ENCODE measurements around the gene PROK1. TPM values are rescaled to one million over a fixed set of nuclear protein-coding genes. Genes with fewer than 3 reads are reported as not detected.

Gene PROK1
- polyA plus RNA-seq, 1 donor (not counting 4 experiments of a cell fraction or from before 2014, with no cell fraction given) = not detected

- peak; percentile 81 for FAIRE-seq
- Histone ChIP-seq H3K9me1 (ENCODE audit: control insufficient read depth, extremely low read depth, insufficient read depth, low read length) (no peaks in the 10 kb centered on the region), H3K79me2 (ENCODE audit: control insufficient read depth, insufficient read depth, low read length) (peaks cover 20% of the 10 kb centered on the region)
These were observed 43.4 kb upstream of the PROK1 start, which contains the start of gene LAMTOR5 for GRCh38 chr1:110407260-110408210. Gene LAMTOR5 (minus strand): TSS chr1:110407694. CDS start chr1:110407620, 74 bp downstream.

GRCh38 chr1:110408488-110408887 is 42.5 kb upstream of the PROK1 start:
- Histone ChIP-seq H3K9ac (ENCODE audit: control insufficient read depth, extremely low read depth, insufficient read depth, low read length) (no peak overlapping the region), H3K27ac (ENCODE audit: control insufficient read depth, insufficient read depth, low read length) (no peak overlapping the region), H3K36me3 (ENCODE audit: control insufficient read depth in 2 of 2, extremely low read depth in 1 of 2, insufficient read depth in 2 of 2, low read length in 2 of 2) (peaks cover 3 to 9% of the 10 kb centered on the region in 2 experiments), H3K9me1 (ENCODE audit: control insufficient read depth, extremely low read depth, insufficient read depth, low read length) (no peaks in the 10 kb centered on the region), H2AFZ (ENCODE audit: control insufficient read depth, low read length) (no peak overlapping the region), H3K4me1 (ENCODE audit: control insufficient read depth, extremely low read depth, insufficient read depth, low read length) (peaks cover 3% of the 10 kb centered on the region), H3K4me2 (ENCODE audit: control insufficient read depth, extremely low read depth, insufficient read depth, low read depth, low read length) (peak overlapping the region; percentile 100), H3K79me2 (ENCODE audit: control insufficient read depth, insufficient read depth, low read length) (peaks cover 20% of the 10 kb centered on the region), H3K27me3 (ENCODE audit: control insufficient read depth, extremely low read depth, insufficient read depth, low read length) (no peaks in the 10 kb centered on the region), H4K20me1 (ENCODE audit: control insufficient read depth, extremely low read depth, insufficient read depth, low read length) (no peaks in the 10 kb centered on the region), H3K9me3 (ENCODE audit: control insufficient read depth, low read depth, low read length) (no peaks in the 10 kb centered on the region), H3K4me3 (ENCODE audit: control insufficient read depth in 2 of 3, extremely low read depth in 1 of 3, insufficient read depth in 2 of 3, low read depth in 1 of 3, low read length in 3 of 3) (peak overlapping the region in 2 of 3 experiments; percentile 77 to 87)
- no peak for TF ChIP-seq EZH2 (IDR thresholded peaks at IDR 0.05; ENCODE audit: low read length)
- no peak for FAIRE-seq
- no peak for DNase-seq (ENCODE audit: low read depth, low spot score)
- dilution Hi-C loops (cut with MboI; ENCODE audit: extremely low pct_ligation_motif_present, low sequenced_read_pairs) = no loop called here

More at GRCh38 chr1:110407260-110408210, 43.4 kb upstream of the PROK1 start, which contains the start of gene LAMTOR5:
- no peaks in the 10 kb centered on the region for H4K20me1 ChIP-seq (ENCODE audit: control insufficient read depth, extremely low read depth, insufficient read depth, low read length)
- H3K9me3 ChIP-seq (ENCODE audit: control insufficient read depth, low read depth, low read length) = no peaks in the 10 kb centered on the region
- dilution Hi-C loops (cut with MboI; ENCODE audit: extremely low pct_ligation_motif_present, low sequenced_read_pairs) = no loop called here
- peak within 1 kb of the TSS; percentile 99 for H2AFZ ChIP-seq (ENCODE audit: control insufficient read depth, low read length)
- peak within 1 kb of the TSS; percentile 77 to 96 (median 87) for H3K4me3 ChIP-seq (ENCODE audit: control insufficient read depth in 2 of 3, extremely low read depth in 1 of 3, insufficient read depth in 2 of 3, low read depth in 1 of 3, low read length in 3 of 3)
- peak within 1 kb of the TSS; percentile 91 for H3K27ac ChIP-seq (ENCODE audit: control insufficient read depth, insufficient read depth, low read length)
- no peak for TF ChIP-seq EZH2 (IDR thresholded peaks at IDR 0.05; ENCODE audit: low read length)
- TF ChIP-seq, protein P1, sequence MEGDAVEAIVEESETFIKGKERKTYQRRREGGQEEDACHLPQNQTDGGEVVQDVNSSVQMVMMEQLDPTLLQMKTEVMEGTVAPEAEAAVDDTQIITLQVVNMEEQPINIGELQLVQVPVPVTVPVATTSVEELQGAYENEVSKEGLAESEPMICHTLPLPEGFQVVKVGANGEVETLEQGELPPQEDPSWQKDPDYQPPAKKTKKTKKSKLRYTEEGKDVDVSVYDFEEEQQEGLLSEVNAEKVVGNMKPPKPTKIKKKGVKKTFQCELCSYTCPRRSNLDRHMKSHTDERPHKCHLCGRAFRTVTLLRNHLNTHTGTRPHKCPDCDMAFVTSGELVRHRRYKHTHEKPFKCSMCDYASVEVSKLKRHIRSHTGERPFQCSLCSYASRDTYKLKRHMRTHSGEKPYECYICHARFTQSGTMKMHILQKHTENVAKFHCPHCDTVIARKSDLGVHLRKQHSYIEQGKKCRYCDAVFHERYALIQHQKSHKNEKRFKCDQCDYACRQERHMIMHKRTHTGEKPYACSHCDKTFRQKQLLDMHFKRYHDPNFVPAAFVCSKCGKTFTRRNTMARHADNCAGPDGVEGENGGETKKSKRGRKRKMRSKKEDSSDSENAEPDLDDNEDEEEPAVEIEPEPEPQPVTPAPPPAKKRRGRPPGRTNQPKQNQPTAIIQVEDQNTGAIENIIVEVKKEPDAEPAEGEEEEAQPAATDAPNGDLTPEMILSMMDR (optimal IDR thresholded peaks at IDR 0.05 in 1 of 3, IDR thresholded peaks at IDR 0.05 in 1 of 3, conservative IDR thresholded peaks at IDR 0.05 in 1 of 3; ENCODE audit: extremely low read depth in 1 of 3, insufficient read depth in 2 of 3, low read length in 3 of 3) = peak in 2 of 3 experiments; percentile 2 to 17
- no peaks in the 10 kb centered on the region for H3K27me3 ChIP-seq (ENCODE audit: control insufficient read depth, extremely low read depth, insufficient read depth, low read length)
- H3K4me1 ChIP-seq (ENCODE audit: control insufficient read depth, extremely low read depth, insufficient read depth, low read length) = peaks cover 3% of the 10 kb centered on the region
- peak; percentile 62 for DNase-seq (ENCODE audit: low read depth, low spot score)
- H3K36me3 ChIP-seq (ENCODE audit: control insufficient read depth in 2 of 2, extremely low read depth in 1 of 2, insufficient read depth in 2 of 2, low read length in 2 of 2) = peaks cover 5 to 10% of the 10 kb centered on the region in 2 experiments
- H3K4me2 ChIP-seq (ENCODE audit: control insufficient read depth, extremely low read depth, insufficient read depth, low read depth, low read length) = peak within 1 kb of the TSS; percentile 100
- H3K9ac ChIP-seq (ENCODE audit: control insufficient read depth, extremely low read depth, insufficient read depth, low read length) = peak within 1 kb of the TSS; percentile 96

All from keratinocyte (primary cell).